ENCODE results near the gene KLK8. TPM values are rescaled to one million over a fixed set of nuclear protein-coding genes. Genes with fewer than 3 reads are reported as not detected.

The KLK8 gene
- total and polyA plus RNA-seq, 2 experiments from 2014 or later = 4.9 to 14.6 TPM

DNA sequence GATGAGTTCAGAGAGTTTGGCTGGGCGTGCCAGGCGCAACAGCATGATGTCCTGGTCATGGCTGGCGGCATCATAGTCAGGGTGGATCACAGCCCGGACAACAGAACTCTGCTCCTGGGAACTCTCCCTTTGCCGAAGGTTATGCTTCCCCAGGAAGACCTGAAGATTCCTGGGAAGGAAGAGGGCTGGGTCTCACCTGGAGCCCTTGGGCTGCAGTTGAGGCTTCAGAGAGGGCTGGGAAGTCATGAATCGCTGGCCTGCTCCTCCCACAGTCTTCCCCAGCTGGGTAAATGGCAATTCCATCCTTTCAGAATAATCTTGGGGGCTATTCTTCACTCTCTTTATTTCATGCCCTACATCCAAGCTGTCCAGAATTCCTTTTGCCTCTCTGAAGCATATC lies 38.0 kb downstream of the KLK8 start:
- ATAC-seq (no peak), DNase-seq (ENCODE audit: low spot score) (no peak)
- Histone ChIP-seq H3K79me2 (replicated peaks; ENCODE audit: insufficient read depth) (no peaks in the 10 kb centered on the region), H3K4me3 (no peak overlapping the region), H3K27ac (ENCODE audit: low read depth) (no peak overlapping the region), H3F3A (replicated peaks; ENCODE audit: low read depth) (no peaks in the 10 kb centered on the region), H3K27me3 (ENCODE audit: insufficient read depth) (no peaks in the 10 kb centered on the region), H2AFZ (no peak overlapping the region), H3K9me2 (ENCODE audit: insufficient read depth) (peaks cover 6% of the 10 kb centered on the region; the same call in 1 of the 2 replicates), H3K36me3 (ENCODE audit: insufficient read depth) (no peaks in the 10 kb centered on the region), H4K20me1 (replicated peaks; ENCODE audit: insufficient read depth) (no peaks in the 10 kb centered on the region), H3K4me1 (ENCODE audit: insufficient read depth) (no peaks in the 10 kb centered on the region), H3K4me2 (no peak overlapping the region)
- Mint-ChIP-seq H3K4me3 (no peak overlapping the region), H3K27me3 (ENCODE audit: insufficient read depth, low read depth, poor library complexity) (peaks cover 8% of the 10 kb centered on the region), H3K27ac (no peak overlapping the region), H3K4me1 (peaks cover 5% of the 10 kb centered on the region), H3K36me3 (ENCODE audit: low read depth) (peaks cover 7% of the 10 kb centered on the region; the same call in 2 of the 3 replicates), H3K9me3 (peaks cover 43% of the 10 kb centered on the region)
- TF ChIP-seq STAT1 (IDR thresholded peaks at IDR 0.05; ENCODE audit: unreplicated experiment) (no peak), ZNF331 (CRISPR knock-in tag; IDR thresholded peaks at IDR 0.05; ENCODE audit: low read depth) (no peak), ZNF462 (CRISPR knock-in tag; IDR thresholded peaks at IDR 0.05) (no peak), EZH2phosphoT487 (IDR thresholded peaks at IDR 0.05; ENCODE audit: unreplicated experiment) (no peak)
- TF ChIP-seq, protein P1, sequence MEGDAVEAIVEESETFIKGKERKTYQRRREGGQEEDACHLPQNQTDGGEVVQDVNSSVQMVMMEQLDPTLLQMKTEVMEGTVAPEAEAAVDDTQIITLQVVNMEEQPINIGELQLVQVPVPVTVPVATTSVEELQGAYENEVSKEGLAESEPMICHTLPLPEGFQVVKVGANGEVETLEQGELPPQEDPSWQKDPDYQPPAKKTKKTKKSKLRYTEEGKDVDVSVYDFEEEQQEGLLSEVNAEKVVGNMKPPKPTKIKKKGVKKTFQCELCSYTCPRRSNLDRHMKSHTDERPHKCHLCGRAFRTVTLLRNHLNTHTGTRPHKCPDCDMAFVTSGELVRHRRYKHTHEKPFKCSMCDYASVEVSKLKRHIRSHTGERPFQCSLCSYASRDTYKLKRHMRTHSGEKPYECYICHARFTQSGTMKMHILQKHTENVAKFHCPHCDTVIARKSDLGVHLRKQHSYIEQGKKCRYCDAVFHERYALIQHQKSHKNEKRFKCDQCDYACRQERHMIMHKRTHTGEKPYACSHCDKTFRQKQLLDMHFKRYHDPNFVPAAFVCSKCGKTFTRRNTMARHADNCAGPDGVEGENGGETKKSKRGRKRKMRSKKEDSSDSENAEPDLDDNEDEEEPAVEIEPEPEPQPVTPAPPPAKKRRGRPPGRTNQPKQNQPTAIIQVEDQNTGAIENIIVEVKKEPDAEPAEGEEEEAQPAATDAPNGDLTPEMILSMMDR (conservative IDR thresholded peaks at IDR 0.05; ENCODE audit: low read depth in 2 of 2) = no peak

All from GM23338 (cell line).